Femur (tissue), 1 donor: ENCODE results near the gene FAM3D.
"Not testable (repeated sequence)": the region's sequence is repeated elsewhere in the genome, so short reads cannot be mapped to it uniquely, and the experiment has no call there.

Source experiments
- DNase-seq: peaks from one replicate; pipeline ENCODE4 v3.0.0-alpha.2; 2017

FAM3D gene

GRCh38 chr3:58666683-58667082 is at the start of gene FAM3D:
Gene FAM3D (minus strand): TSS chr3:58666774. CDS start chr3:58655563, 11,211 bp downstream.
- no peak for DNase-seq

- no peak for DNase-seq
Observed at GRCh38 chr3:58713715-58714401, 47.3 kb upstream of the FAM3D start.

GRCh38 chr3:58711871-58712270 is 45.3 kb upstream of the FAM3D start:
- no peak for DNase-seq

GRCh38 chr3:58708983-58709382 is 42.4 kb upstream of the FAM3D start:
- DNase-seq, result not testable (repeated sequence)

GRCh38 chr3:58708116-58708791 is 41.7 kb upstream of the FAM3D start:
- no peak for DNase-seq

- DNase-seq, result no peak
Observed at GRCh38 chr3:58707390-58707930, 40.9 kb upstream of the FAM3D start.

GRCh38 chr3:58706395-58707167 is 40.0 kb upstream of the FAM3D start:
- DNase-seq, result no peak

- no peak for DNase-seq
Observed at GRCh38 chr3:58704745-58705144, 38.2 kb upstream of the FAM3D start.

- not testable (repeated sequence) for DNase-seq
Observed at GRCh38 chr3:58704304-58704703, 37.7 kb upstream of the FAM3D start.

- DNase-seq, result no peak
Observed at GRCh38 chr3:58698246-58698645, 31.7 kb upstream of the FAM3D start.

GRCh38 chr3:58697561-58697960 is 31.0 kb upstream of the FAM3D start:
- no peak for DNase-seq

- not testable (repeated sequence) for DNase-seq
Observed at GRCh38 chr3:58696813-58697212, 30.2 kb upstream of the FAM3D start.

- DNase-seq, result no peak
Observed at GRCh38 chr3:58696093-58696492, 29.5 kb upstream of the FAM3D start.

- not testable (repeated sequence) for DNase-seq
Observed at GRCh38 chr3:58695284-58695683, 28.7 kb upstream of the FAM3D start.

GRCh38 chr3:58693940-58694850 is 27.6 kb upstream of the FAM3D start:
- DNase-seq, result no peak

- no peak for DNase-seq
Observed at GRCh38 chr3:58692484-58692883, 25.9 kb upstream of the FAM3D start.

GRCh38 chr3:58691997-58692396 is 25.4 kb upstream of the FAM3D start:
- no peak for DNase-seq

GRCh38 chr3:58690490-58690889 is 23.9 kb upstream of the FAM3D start:
- DNase-seq, result no peak

GRCh38 chr3:58688574-58688973 is 22.0 kb upstream of the FAM3D start:
- peak; percentile 56 for DNase-seq

GRCh38 chr3:58686847-58687246 is 20.3 kb upstream of the FAM3D start:
- DNase-seq, result no peak

- no peak for DNase-seq
Observed at GRCh38 chr3:58685641-58686040, 19.1 kb upstream of the FAM3D start.

- DNase-seq, result no peak
Observed at GRCh38 chr3:58683466-58683865, 16.9 kb upstream of the FAM3D start.
